Measurements from ENCODE around the gene LACC1.

The LACC1 gene

DNA sequence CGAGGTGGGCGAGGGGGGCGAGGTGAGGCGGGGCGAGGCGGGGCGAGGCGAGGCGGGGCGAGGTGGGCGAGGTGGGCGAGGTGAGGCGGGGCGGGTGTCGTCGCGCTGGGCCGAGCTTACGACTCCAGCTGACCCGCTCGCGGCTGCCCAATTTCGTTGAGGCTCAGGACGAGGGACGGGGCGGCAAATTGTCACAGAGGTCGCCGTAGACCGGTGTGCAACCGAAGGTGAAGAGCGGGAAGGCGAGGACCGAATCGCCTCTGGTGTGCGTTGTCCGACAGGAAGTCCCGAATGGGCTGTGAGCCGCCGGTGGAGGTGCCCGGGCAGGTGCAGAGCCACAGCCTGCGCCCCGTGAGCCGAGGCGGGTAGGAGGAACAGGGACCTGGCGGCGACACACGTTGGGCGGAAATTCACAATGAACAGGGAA lies at the start of gene LACC1:
TSS of gene LACC1 (plus strand) at position 150 of the 427 bp plus-strand sequence. CDS start 1,082 bp downstream, outside the sequence.
- no peak for DNase-seq (ENCODE audit: low read depth)

DNA sequence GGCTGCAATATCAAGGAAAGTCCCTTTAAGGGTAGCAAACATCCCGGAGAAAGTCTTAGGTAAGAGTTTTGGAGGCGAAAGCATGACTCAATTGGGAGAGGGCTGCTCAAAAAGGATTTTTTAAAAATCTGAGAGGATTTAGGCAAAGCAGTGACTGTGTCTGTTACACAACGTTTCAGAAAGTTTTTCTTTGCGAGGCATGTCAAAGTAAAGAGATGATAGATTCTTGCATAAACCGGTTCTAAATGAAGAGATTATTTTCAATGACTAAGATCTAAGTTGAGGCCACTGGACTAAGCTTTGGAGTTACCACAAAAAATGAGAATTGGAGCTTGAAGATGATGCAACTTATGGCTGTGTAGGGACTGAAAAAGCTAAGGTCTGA lies 49.2 kb upstream of the LACC1 start:
- DNase-seq (ENCODE audit: low read depth): peak; percentile 93

DNA sequence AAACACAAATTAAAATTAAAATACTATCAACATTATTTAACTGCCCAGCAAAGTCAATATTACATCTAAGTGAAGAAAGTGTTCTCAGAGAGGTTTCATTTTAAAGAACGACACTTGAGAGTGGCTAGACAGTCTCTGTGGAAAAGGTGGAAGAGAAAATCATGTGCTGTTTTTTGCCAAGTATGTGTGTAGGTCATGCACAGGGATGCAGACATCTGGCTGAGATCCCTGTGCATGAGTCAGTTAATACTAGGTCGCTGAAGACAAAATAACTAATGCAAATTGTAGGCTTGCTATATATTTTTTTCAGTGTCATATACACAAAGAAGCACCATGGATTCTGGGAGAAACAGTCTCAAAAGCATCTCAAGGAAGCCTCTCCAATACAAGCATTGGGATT lies 48.6 kb upstream of the LACC1 start:
- no peak for DNase-seq (ENCODE audit: low read depth)

DNA sequence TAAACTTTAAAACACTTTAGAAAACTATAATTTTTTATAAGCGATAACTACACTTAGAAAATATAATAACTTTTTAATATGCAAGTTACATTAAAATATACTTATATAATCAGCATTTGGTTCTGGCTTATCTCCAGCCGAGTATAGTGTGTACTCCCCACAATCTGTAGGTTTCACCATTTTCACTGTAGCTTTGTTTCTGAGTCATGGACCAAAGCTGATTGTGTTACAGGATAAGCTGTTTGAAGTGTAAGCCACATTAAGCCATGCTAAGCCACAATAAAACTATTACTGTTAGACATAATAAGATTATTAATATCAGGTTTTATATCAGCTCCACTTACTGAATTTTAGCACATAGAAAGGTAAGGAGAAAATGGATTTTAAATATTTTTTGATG lies 44.0 kb upstream of the LACC1 start:
- no peak for DNase-seq (ENCODE audit: low read depth)

DNA sequence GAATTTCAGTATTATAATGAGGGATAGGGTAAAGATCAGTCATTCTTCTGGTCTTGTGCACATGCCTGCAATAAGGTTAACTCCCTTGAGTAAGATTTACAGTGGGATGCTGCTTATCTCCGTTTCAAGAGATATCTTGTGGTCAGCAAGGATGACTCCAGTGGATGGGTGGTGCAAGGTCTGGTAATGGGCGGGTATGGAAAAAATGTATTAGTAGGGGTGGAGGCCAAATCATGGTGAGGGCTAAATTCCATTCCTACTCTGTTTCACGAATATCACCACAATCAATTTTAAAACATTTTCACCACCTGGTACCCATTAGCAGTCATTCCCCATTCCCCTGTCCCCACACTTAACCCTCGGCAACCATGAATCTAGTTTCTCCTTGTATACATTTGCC lies 40.8 kb upstream of the LACC1 start:
- no peak for DNase-seq (ENCODE audit: low read depth)

DNA sequence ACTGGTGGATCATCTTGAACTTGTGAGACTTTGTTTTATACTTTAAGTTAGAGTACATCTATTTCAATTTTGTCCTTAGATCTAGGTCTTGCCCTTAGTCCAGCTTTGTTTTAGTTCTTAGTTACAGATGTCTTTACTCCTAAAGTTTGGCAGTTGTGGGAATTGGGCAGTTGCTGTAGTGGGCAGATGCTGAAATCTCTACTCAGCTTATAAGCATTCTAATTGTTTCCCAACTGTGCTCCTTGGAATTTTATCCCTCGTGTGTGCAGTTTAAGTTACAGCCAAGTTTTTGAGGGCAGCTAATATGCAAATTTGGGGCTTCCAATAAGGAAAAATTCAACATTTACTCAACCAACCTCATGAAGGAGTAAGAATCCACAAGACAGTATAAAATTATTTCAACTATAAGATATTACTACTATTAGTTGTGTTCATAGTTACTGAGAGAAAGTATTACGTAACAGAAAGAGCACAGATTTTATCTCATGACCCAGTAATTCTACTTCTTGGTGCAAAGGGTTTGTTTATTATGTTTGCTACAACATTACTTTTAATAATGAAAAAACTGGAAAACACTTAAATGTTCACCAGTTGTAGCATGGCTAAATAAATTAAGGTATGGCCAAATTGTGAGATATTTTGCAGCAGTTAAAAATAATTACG lies 33.1 kb upstream of the LACC1 start:
- DNase-seq (ENCODE audit: low read depth): no peak

DNA sequence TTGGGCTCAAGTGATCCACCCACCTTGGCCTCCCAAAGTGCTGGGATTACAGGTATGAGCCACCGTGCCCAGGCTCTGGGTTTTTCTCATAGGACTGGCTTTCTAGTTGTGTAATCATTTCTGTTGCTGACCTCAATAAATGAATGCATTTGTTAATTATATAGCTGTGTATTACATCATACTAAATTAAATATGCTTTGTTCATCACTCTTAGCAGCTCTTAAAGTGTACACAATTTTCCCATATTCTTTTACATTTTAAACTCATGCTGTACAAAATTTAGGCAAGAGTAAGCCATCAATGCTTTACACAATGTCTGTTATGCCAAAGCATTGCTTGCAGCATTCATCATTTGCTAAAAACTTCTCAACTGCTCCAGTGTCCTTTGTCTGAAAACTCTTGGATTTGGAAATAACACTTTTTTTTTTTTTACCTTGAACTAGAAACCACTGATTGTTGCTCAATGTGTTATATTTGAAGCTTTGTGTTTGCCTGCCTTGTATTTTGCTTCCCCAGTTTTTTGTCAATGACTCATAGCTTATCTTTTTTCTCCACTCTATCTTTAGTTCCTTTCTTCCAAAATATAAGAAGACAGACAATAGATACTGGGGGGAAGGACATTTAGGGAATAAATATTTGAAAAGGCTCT lies 31.6 kb upstream of the LACC1 start:
- DNase-seq (ENCODE audit: low read depth): no peak

DNA sequence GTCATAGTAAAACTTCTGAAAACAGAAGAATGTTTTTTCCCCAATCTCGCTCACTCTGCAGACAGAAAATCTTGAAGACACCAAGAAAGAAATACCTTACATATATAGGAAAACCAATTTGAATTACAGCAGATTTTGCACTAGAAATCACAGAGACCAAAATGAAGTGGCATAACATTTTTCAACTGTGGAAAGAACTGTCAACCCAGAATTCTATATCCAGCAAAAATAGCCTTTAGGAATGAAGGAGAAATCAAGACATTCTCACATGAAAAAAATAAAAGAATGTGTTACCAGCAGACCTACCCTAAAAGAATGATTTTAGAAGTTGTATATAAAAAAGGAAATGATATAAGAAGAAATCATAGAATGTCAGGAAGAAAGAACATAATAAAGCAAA lies 28.8 kb upstream of the LACC1 start:
- DNase-seq (ENCODE audit: low read depth): no peak

DNA sequence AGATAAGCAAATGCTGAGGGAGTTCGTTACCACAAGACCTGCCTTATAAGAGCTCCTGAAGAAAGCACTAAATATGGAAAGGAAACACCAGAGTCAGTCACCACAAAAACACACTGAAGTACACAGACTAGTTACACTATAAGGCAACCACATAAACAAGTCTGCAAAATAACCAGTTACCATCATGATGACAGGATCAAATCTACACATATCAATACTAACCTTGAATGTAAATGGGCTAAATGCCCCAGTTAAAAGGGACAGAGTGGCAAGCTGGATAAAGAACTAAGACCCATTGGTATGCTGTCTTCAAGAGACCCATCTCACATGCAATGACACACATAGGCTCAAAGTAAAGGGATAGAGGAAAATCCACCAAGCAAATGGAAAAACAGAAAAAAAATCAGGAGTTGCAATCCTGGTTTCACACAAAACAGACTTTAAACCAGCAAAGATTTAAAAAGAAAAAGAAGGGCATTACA lies 26.7 kb upstream of the LACC1 start:
- no peak for DNase-seq (ENCODE audit: low read depth)

DNA sequence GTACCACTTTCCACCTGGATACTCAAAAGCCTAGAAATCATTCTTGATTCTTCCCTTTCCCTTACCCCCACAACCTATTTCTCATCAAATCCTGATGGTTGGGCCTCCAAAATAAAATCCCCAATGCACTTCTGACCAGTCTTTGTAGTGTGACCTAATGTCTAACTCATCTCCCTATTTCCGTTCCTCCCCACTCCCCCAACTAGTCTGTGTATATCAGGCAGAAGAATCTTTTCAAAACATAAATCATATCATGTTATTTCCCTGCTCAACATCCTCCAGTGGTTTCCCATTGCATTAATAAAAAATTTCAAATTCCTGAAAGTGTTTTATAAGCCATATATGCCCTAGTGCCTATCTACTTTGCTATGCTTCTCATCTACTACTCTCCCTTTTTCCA lies 17.8 kb upstream of the LACC1 start:
- DNase-seq (ENCODE audit: low read depth): no peak

DNA sequence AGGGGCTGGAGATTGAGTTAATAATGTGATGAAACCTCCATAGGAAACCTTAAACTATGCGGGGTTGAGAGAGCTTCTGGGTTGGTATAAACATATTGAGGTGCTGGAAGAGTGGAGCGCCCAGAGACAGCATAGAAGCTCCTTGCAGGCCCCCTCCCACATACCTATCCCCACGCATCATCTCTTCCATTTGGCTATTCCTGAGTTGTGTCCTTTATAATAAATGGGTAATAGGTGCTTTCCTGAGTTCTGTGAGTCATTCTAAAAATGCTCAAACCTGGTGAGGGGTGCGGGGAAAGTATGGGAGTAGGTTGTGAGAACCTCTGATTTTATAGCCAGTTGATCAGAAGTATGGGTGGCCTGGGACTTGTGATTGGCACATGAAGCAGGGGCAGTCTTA lies 14.8 kb upstream of the LACC1 start:
- no peak for DNase-seq (ENCODE audit: low read depth)

DNA sequence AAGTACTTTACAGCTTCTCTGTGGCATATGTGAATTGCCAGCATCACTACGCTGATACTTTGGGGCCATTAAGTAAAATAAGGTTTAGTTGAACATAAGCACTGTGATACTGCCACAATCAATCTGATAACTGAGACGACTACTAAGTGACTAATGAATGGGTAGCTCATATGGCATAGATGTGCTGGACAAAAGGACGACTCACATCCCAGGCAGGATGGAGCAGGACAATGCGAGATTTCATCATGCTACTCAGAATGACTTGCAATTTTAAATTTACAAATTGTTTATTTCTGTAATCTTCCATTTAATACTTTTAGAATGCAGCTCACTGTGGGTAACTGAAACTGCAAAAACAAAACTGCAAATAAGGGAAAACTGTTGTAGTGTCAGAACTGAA lies 13.8 kb upstream of the LACC1 start:
- peak; percentile 65 for DNase-seq (ENCODE audit: low read depth)

DNA sequence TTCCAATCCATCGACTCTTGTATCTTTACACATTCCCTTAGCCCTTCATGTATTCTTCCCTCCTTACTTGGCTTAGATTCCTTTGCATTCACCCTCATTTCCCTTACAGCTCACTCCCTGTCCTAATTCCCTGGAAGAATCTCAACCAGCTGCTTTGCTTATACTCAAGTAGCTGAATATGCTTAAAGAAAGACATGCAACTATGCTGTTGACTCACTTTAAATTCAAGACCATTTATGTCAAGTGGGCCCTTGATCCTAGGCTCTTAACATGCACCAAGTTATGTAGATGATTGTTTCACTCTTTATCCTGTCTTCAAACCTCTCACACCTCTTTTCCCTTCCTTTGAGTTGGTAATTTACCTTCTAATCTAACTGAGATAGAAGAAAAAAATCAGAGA lies 7.5 kb upstream of the LACC1 start:
- no peak for DNase-seq (ENCODE audit: low read depth)

DNA sequence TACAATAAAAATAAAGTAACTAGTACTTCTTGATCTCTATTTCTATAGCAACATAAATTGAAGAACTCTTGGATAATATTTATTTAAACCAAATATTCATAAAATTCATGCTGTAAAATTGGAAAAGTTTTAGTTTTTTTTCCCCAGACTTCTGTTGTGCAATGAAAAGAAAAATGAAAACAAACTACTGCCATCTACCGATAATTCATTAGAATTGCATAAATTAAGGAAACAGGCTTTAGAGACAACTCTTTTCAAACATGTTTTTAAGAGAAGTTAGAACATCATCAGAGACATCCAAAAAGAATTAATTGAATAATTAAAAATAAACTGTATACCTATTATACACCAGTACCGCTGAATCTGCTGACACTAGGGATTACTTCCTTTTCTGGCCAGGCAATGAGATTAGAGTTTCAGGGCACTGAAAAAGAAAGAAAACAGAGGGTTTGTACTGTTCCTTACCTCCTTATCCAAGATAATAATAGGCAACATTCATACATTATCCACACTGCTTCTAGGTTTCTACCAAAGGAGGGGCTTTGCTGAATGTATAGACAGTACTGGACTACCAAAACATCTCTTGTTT lies 5.1 kb upstream of the LACC1 start:
- no peak for DNase-seq (ENCODE audit: low read depth)

DNA sequence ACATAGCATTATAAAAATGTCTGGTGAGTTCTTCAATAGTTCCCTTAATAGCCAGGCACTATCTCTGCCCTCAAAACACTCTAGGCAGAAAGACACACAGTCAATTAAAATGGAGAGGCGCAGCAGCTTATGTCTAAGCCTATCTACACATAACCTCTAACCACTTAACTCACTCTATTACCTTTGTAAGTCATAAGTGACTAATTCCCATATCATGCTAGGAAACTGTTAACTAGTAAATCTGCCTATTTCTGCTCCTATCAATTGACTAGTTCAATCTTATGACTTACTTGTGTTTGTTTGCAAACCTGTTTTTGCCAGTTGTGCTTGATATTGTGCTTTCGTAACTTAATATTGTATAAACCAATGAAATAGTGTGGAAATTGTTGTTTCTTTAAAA lies 3.3 kb upstream of the LACC1 start:
- DNase-seq (ENCODE audit: low read depth): no peak

DNA sequence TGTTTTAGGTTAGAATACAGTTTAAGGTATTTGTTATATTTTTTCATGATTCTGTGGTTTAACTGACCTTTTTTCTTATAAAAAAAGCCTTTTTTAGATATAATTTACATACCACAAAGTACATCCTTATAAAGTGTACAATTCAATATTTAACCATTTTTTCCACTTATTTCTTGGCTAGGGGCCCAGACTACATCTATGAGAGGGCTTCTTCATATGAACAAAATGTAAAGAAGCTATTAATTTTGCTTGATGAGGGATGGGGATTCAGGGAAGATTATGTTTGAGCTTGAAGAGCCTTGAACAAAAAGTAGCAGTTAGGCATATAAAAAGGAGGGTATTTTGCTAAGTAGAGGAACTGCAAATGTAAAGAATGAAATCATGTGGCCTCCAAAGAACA lies 2.4 kb upstream of the LACC1 start:
- no peak for DNase-seq (ENCODE audit: low read depth)

DNA sequence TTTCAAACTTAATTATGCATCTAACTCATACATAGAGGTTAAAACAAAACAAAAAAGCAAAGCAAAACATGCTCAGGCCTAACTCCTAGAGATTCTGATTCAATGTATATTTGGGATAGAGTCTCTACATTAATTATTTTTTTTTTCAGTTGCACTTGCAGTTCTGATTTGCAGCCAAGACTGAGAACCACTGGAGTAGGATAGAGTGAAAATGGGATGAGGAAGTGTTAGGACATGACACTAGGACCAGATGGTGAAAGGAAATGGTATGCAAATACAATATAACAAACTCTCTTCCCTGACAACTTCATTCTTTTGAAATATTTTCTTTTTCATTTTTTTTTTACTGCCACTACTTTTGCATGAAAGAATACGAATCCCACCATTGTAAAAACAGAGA lies 1.9 kb upstream of the LACC1 start:
- no peak for DNase-seq (ENCODE audit: low read depth)

DNA sequence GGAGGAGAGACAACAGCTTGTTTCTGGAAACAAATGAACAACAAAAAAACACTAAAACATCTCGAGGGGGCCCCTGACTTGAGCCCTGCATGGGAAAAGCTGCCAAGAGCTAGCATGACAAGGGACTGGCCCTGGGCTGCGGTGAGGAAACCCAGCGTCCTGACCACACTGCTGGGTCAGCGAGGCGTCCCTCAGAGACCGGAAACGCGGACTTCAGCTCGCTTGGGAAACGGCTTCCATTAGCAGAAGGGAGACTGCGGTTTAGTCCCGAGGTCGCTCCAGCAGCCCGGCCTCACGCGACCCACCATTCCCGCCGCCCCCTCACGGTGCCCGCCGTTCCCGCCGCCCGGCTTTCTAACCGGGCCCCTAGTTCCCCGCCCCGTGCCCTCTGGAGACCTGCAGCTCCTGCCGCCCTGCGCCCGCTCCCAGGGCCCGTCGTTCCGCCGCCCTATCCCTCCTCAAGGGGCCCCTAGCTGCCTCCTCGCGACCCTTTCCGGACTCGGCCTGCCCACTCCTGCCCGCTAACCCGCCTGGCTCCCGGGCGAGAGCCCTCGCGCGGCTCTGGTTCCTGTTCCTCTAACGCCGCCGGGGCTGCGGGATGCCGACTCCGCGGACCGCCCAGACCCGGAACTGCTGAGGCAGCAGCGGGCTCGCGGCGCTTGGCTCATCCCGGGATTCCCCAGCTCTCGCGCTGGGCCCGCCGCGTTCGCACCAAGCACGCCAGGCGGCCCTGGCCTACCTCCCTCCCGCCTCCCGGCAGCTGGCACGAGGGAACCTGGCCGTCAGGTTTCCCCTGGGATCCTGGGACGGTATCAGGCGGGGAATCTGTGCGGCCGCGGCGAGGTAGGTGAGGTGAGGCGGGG lies 581 bp upstream of the LACC1 start, which contains the start of gene CCDC122:
TSS of gene CCDC122 (minus strand) at position 849 of the 863 bp plus-strand sequence. CDS start 10,364 bp downstream, outside the sequence.
- peak; percentile 68 for DNase-seq (ENCODE audit: low read depth)

DNA sequence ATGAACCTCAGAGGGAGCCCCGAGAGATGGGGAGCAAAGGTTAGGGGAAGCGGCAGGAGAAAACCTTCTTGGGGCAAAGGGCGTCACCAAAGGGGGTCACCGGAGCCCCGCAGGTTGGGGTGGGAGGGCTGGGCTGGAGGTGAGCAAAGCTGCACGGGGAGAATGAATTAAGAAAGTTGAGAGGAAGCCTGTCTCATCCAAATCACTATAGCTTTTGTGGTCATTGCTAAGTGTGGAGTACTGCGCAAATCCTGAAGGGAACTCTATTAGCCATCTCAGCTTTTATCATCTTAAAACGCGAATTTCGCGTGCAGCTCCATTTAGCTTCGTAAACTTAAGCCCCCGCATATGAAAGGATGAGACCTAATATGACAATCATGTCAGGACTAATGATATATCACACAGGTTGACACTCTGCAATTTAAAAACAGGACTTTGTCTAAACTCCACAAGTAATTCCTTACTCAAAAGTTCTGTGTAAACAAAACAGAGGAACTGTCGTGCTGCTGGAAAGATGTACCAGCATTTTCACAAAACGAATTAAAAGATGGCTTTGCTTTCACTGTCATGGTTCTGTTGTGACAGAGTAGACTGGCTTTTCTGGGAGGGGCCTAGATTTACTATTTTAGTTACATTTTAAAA lies 631 bp downstream of the LACC1 start:
- no peak for DNase-seq (ENCODE audit: low read depth)

DNA sequence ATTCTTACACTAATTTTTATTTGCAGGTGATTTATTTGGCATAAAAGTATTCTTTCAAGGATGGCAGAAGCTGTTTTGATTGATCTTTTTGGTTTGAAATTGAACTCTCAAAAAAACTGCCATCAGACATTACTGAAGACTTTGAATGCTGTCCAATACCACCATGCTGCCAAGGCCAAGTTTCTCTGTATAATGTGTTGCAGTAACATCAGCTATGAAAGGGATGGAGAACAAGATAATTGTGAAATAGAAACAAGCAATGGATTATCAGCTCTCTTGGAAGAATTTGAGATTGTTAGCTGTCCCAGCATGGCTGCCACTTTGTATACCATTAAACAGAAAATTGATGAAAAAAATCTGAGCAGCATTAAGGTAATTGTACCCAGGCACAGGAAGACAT lies 1.2 kb downstream of the LACC1 start:
- DNase-seq (ENCODE audit: low read depth): no peak

DNA sequence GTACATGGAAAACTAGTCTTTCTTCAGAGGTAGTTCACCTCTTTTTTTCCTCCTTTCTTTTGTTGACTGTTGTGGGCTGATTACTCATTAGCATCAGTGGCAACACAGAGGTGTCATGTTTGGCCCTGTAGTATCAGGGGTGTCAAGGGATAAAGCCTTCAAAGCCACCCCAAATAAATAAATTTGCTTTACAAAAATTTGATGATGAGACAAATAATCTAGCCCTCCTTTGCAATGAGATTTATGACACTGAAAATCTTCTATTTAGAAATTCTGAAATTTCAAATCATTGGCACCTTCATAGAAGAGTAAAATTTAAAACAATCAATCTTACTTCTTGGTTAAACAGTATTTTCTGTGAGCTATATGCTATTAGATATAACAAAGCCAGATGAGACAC lies 1.9 kb downstream of the LACC1 start:
- no peak for DNase-seq (ENCODE audit: low read depth)

DNA sequence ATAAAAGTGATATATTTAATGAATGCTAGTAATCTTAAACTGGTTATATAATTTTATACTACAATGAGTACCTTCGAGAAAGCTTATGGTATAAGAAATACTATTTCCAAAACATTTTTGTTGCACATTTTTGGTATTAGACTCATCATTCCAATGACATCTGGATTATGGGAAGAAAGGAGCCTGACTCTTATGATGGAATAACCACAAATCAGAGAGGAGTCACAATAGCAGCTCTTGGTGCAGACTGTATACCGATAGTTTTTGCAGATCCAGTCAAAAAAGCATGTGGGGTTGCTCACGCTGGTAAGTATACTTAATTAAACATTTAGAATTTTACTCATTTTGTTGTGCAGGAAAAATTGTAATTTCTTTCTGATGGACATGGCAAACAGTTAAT lies 3.9 kb downstream of the LACC1 start:
- no peak for DNase-seq (ENCODE audit: low read depth)
